ENCODE results near the gene DCTPP1. TPM values are rescaled to one million over a fixed set of nuclear protein-coding genes. Genes with fewer than 3 reads are reported as not detected.

Gene DCTPP1
- total and polyA plus RNA-seq, 2 of the 13 experiments (the other 11 are each of a cell fraction or from before 2014, with no cell fraction given): 54.8 to 74.4 TPM

DNA sequence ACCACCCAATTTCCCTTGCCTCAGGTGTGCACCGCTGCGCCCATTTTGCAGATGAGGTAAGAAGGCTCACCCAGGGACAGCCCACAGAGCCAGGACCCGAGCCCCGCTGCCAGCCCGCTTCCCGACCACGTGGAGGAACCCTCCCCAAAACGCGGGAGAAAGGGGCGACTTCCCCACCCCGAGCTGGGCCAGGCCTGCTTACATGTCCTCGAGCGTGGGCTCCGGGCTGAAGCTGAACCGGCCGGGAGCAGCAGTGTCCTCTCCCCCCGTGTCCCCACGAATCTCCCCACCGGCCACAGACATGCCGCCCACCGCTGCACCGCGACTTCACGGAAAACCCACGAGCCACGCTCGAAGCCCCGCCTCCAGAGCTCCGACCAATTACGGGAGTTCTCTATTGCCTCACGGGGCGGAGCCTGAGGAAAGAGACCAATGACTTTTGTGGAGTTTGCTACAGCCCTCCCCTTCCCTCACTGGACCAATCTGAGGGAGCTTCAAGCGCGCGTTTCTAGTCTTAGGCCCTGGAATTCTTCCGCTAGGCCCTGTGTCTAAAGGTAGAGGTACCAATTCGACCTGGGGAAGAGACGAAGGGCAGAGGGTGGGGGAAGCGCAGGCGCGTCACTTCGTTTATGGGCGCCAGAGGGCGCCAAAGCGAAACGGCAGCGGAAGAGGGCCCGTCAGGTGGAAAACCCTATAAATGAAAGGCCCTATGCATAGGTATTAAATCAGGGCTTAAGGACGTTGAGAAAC is at the start of gene DCTPP1 (continued):
- TF ChIP-seq SRSF9 (IDR thresholded peaks at IDR 0.05; ENCODE audit: borderline replicate concordance, insufficient read depth, low read depth, low read length, poor library complexity, severe bottlenecking) (no peak), KMT2B (CRISPR knock-in tag; IDR thresholded peaks at IDR 0.05) (peak; percentile 43; the same call in 1 of the 2 replicates), NFIC (IDR thresholded peaks at IDR 0.05; ENCODE audit: low read length) (no peak), MIER3 (CRISPR knock-in tag; IDR thresholded peaks at IDR 0.05; ENCODE audit: borderline replicate concordance) (peak; percentile 73), ZMAT3 (CRISPR knock-in tag; conservative IDR thresholded peaks at IDR 0.05) (peak; percentile 30; the same call in 1 of the 2 replicates), AGO2 (optimal IDR thresholded peaks at IDR 0.05; ENCODE audit: low read depth, low read length) (peak; percentile 71), ZNF333 (CRISPR knock-in tag; IDR thresholded peaks at IDR 0.05; ENCODE audit: borderline replicate concordance) (peak; percentile 92), BRD4 (CRISPR knock-in tag; IDR thresholded peaks at IDR 0.05) (no peak; the same call in 1 of the 2 replicates), GMEB1 (CRISPR knock-in tag; IDR thresholded peaks at IDR 0.05; ENCODE audit: borderline replicate concordance) (peak; percentile 74; the same call in 1 of the 2 replicates), HOXA3 (CRISPR knock-in tag; IDR thresholded peaks at IDR 0.05) (peak; percentile 83; the same call in 1 of the 2 replicates), ZNF878 (CRISPR knock-in tag; IDR thresholded peaks at IDR 0.05) (peak; percentile 80), ZNF460 (CRISPR knock-in tag; IDR thresholded peaks at IDR 0.05; ENCODE audit: borderline replicate concordance) (no peak; the same call in 1 of the 2 replicates), ZNF577 (CRISPR knock-in tag; IDR thresholded peaks at IDR 0.05; ENCODE audit: borderline replicate concordance, low read depth) (no peak), KDM6A (CRISPR knock-in tag; IDR thresholded peaks at IDR 0.05; ENCODE audit: low read depth) (no peak), ZNF292 (CRISPR knock-in tag; IDR thresholded peaks at IDR 0.05; ENCODE audit: borderline replicate concordance, low read depth) (peak; percentile 48; the same call in 1 of the 2 replicates), ZNF432 (CRISPR knock-in tag; IDR thresholded peaks at IDR 0.05; ENCODE audit: borderline replicate concordance) (no peak), ZNF414 (CRISPR knock-in tag; IDR thresholded peaks at IDR 0.05) (0 out of 2 replicates have a peak, but pooled peaks have one; percentile 76), ZNF564 (CRISPR knock-in tag; IDR thresholded peaks at IDR 0.05) (peak; percentile 43; the same call in 1 of the 2 replicates), BRF2 (CRISPR knock-in tag; IDR thresholded peaks at IDR 0.05) (peak; percentile 98), PAF1 (CRISPR knock-in tag; IDR thresholded peaks at IDR 0.05) (no peak), ZBTB4 (CRISPR knock-in tag; IDR thresholded peaks at IDR 0.05; ENCODE audit: borderline replicate concordance) (peak; percentile 84; the same call in 1 of the 2 replicates), ZNF331 (CRISPR knock-in tag; IDR thresholded peaks at IDR 0.05) (peak; percentile 55; the same call in 1 of the 2 replicates), SRSF1 (optimal IDR thresholded peaks at IDR 0.05; ENCODE audit: low read depth, low read length) (no peak)

Measured in HepG2 (cell line).